Measurements from ENCODE around the gene TCF7L1. TPM values are rescaled to one million over a fixed set of nuclear protein-coding genes. Genes with fewer than 3 reads are reported as not detected.

The TCF7L1 gene
- total RNA-seq, 4 donors from 2014 or later: 2.1 to 14.0 (median 3.9) TPM

DNA sequence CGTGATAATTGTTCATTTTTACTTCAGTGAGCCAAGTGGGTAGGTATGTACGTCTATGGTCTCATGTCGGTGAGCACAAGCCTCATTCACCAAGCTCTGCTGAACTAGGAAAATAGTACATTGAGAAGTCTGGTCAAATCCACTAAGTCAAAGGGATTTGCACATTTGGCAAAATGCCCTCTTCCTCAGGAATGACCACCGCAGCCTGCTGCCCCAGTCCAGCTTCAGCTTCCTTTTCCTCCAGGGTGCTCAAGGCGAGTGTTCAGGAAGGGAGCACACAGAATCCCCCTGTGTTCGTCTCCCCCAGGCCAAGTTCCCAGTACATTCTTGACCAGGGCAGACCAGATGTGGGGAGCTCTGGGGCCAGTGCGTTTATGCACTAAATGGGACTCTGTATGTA, 23.0 kb downstream of the TCF7L1 start:
- TF ChIP-seq, protein P1, sequence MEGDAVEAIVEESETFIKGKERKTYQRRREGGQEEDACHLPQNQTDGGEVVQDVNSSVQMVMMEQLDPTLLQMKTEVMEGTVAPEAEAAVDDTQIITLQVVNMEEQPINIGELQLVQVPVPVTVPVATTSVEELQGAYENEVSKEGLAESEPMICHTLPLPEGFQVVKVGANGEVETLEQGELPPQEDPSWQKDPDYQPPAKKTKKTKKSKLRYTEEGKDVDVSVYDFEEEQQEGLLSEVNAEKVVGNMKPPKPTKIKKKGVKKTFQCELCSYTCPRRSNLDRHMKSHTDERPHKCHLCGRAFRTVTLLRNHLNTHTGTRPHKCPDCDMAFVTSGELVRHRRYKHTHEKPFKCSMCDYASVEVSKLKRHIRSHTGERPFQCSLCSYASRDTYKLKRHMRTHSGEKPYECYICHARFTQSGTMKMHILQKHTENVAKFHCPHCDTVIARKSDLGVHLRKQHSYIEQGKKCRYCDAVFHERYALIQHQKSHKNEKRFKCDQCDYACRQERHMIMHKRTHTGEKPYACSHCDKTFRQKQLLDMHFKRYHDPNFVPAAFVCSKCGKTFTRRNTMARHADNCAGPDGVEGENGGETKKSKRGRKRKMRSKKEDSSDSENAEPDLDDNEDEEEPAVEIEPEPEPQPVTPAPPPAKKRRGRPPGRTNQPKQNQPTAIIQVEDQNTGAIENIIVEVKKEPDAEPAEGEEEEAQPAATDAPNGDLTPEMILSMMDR (IDR thresholded peaks at IDR 0.05): no peak
- DNase-seq (ENCODE audit: low spot score): no peak
- ATAC-seq (ENCODE audit: low FRiP score): no peak

DNA sequence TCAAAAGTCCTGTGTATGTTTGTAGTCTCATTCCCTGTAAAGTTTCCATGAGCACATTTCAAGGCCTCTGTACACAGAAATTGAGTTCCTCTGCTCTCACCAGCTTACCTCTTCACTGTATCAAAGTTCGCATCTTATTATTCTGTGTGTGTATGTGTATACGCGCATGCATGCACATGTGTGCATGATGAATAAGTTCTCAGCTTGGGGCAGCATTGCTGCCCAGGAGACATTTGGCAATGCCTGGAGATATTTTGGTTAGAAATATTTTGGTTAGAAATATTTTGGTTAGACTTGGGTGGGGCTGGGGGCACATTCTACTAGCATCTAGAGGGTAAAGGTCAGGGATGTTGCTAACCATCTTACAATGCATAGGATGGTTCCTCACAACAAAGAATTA, 23.4 kb downstream of the TCF7L1 start:
- ATAC-seq (ENCODE audit: low FRiP score): no peak
- no peak for DNase-seq (ENCODE audit: low spot score)
- TF ChIP-seq, protein P1 (IDR thresholded peaks at IDR 0.05): no peak

DNA sequence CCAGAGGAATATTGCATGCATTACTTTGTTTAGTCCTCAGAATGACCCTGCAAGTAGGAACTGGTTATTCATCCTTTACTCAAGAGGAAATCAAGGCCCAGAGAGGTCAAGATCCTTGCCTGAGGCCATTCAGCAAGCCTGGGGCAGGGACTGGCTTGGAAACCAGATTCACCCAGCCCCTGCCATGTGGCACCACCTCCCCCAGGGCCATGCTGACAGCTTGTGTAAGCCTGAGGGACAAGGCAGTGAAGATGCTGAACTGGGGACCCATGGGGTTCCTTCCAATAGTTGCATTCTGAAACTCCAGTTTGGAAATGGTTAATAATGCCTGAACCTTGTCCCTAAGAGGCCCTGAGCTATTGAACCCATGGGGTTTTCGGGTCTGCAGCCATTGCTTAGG, 24.2 kb downstream of the TCF7L1 start:
- DNase-seq (ENCODE audit: low spot score) (no peak), ATAC-seq (ENCODE audit: low FRiP score) (no peak)
- TF ChIP-seq, protein P1 (IDR thresholded peaks at IDR 0.05): no peak

DNA sequence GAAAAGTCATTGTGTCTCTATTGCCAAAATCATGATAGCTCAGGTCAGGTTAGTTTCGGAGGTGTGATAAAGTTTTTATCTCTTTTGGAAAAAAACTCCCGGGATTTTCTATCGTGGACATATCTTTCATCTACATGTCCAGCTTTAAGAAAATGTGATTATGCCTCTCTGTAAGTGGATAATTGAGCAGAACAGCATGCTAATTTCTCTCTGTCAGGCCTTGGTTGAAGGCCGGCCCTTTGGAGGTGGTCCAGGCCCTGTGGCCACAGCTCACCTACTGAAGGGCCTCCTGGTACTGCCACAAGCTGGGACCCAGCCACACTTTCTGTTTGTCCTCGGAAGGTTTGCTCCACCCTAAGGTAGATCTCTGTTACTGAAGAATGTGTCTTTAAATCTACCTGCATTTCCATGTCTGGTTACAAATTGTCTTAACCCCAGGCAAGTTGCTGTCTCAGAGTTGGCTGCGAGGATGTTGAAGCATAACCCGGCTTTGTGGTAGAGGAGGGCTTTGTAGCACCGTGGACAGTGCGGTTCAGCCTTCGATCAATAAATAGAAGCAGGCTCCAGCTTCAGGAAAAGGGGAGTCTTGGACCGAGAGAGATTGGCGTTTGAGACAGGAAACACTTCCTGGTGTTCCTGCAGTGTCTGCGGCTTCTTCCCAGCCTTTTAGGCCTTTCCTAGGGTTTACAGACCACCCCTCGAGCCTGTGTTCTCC, 25.5 kb downstream of the TCF7L1 start:
- TF ChIP-seq, protein P1 (IDR thresholded peaks at IDR 0.05): no peak
- ATAC-seq (ENCODE audit: low FRiP score) (no peak), DNase-seq (ENCODE audit: low spot score) (no peak)

DNA sequence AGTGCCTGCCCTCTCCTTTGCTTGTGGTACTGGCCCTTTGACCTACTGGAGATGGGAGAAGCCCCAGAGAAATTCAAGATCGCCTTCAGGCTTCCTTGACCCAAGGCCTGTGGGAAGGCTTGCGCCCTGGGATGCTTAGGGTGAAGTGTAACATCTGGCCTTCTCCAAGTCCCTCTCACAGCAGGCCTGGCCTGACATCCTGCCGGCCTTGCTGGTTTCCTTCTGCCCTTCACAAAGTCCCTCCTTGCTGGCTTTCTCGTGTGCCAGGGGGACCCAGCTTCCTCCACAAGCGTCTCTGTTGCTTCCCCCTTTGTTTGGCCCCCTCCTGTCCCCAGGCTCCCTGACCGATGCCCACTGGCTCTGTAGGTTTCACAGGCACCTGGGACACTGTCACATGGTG, 26.4 kb downstream of the TCF7L1 start:
- DNase-seq (ENCODE audit: low spot score) (no peak), ATAC-seq (ENCODE audit: low FRiP score) (no peak)
- TF ChIP-seq, protein P1 (IDR thresholded peaks at IDR 0.05): no peak

DNA sequence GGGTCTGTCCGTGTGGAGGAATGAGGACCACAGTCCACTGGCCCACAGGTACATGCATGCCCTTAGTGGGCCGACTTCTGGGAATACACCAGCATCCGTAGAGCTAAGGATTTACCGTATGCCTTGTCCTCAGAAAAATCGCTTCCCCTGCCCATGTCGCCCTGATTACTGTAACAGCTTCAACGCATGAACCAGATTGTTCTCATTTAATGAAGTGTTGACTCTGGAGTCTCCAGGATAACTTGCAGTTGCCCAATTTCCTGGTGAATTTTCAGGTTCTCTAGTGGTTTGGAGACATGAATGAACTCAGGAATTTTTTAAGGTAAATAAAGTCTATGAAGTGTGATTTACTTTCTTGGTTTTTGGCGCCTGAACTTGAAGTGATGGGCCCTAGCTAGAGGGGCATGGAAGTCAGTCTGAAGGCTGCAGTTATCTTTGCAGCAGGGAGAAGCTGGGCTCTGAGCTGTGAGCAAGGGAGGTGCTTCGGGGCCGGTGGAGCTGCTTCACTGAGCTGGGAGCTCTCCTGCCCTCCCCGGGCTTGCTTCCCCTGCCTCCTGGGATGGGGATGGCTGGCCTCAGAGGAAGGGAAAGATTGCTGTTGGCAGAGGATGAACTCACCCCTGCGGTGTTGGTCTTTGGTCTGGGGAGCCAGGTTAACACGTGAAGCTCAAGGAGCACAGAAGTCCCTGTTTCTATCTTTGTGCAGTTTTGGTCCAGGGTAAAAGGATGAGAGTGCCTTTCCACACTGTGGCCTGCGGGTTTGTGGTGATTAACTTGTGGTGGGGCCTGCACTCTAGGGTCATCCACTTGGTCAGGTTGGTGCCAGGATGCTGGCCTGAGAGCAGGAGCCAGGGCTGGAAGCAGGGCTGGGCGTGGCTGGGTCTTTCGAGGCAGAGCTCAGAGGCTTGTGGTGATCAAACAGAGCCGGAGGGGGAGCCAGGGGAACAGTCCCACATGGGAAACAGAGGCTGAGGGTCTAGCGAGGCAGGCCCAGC, 28.1 kb downstream of the TCF7L1 start:
- TF ChIP-seq, protein P1 (IDR thresholded peaks at IDR 0.05): no peak
- ATAC-seq (ENCODE audit: low FRiP score) (no peak), DNase-seq (ENCODE audit: low spot score) (no peak)
